HL-60 (cell line): Measurements from ENCODE around the gene PLAAT3.

Experiments used
- CTCF ChIP-seq: IDR thresholded peaks from one replicate; pipeline ENCODE4 v1.5.1; 2011; ENCODE audit warnings: low read length, control low read depth, inconsistent platforms; ENCODE audit not compliant: insufficient read depth
- POLR2AphosphoS5 ChIP-seq: IDR thresholded peaks from 2 replicates; pipeline ENCODE4 v1.6.1; 2012; ENCODE audit warnings: low read depth

GRCh38 chr11:63572026-63572688 is 42.1 kb downstream of the PLAAT3 start:
- TF ChIP-seq CTCF (no peak), POLR2AphosphoS5 (no peak)
